Heart right ventricle (tissue), 16 donors: ENCODE data around the gene ZNHIT1. TPM values are rescaled to one million over a fixed set of nuclear protein-coding genes. Genes with fewer than 3 reads are reported as not detected.

Experiments used
- ATAC-seq, 8 donors: fragments of 200-7000 bp; cut with Tn5 transposase; one replicate each; pipeline ENCODE4 v1.9.1; 2020; ENCODE audit warnings: mild to moderate bottlenecking in 8 of 8, moderate library complexity in 8 of 8, moderate number of reproducible peaks in 1 of 8
- DNase-seq, 2 donors: peaks; one replicate each; pipeline ENCODE4 v3.0.0-alpha.2; 2020
- H3K27ac ChIP-seq, 10 donors: fragments of 200-600 bp; sonication (generic) in 2 of 10; one replicate each; pipeline versions ENCODE4 v1.5.0 to v1.8.0; 2020 to 2022; ENCODE audit warnings: mild to moderate bottlenecking in 3 of 10
- H3K27me3 ChIP-seq, 7 donors: fragments of 200-600 bp; one replicate each; pipeline ENCODE4 v1.8.0; 2021 to 2022; ENCODE audit warnings: mild to moderate bottlenecking in 2 of 7
- H3K36me3 ChIP-seq, 9 donors: fragments of 200-600 bp; sonication (generic) in 1 of 9; one replicate each; pipeline versions ENCODE4 v1.5.0 to v1.8.0; 2020 to 2022; ENCODE audit warnings: mild to moderate bottlenecking in 2 of 9
- H3K4me1 ChIP-seq, 9 donors: fragments of 200-600 bp; sonication (generic) in 1 of 9; one replicate each; pipeline versions ENCODE4 v1.5.0 to v1.8.0; 2020 to 2022; ENCODE audit warnings: mild to moderate bottlenecking in 4 of 9
- H3K4me3 ChIP-seq, 10 donors: fragments of 200-600 bp; sonication (generic) in 2 of 10; one replicate each; pipeline versions ENCODE4 v1.5.0 to v1.8.0; 2020 to 2022; ENCODE audit warnings: mild to moderate bottlenecking in 7 of 10, moderate library complexity in 2 of 10
- H3K9me3 ChIP-seq, 11 donors: fragments of 200-600 bp in 10 of 11; sonication (generic) in 2 of 11; one replicate each; pipeline versions ENCODE4 v1.5.0 to v1.8.0; 2013 to 2022; ENCODE audit warnings: mild to moderate bottlenecking in 2 of 11, control low read depth in 1 of 11, moderate library complexity in 1 of 11
- CTCF ChIP-seq, 9 donors: fragments of 200-600 bp; sonication (generic) in 2 of 9; IDR thresholded peaks; one replicate each; pipeline versions ENCODE4 v1.5.0 to v1.8.0; 2021 to 2022; ENCODE audit warnings: antibody characterized with exemption in 9 of 9, mild to moderate bottlenecking in 5 of 9, moderate library complexity in 1 of 9
- WGBS, 2 donors: extraction: QIAGEN DNeasy Blood & Tissue Kit; methylation state at CpG; one replicate each; pipeline ENCODE4 v1.1.7; 2013; ENCODE audit warnings: inconsistent platforms in 1 of 2; 5-methylcytosine and 5-hydroxymethylcytosine counted together
- intact Hi-C, 10 donors: fragments of 100-400 bp; cut with DNase I; formaldehyde crosslinking; loops; one replicate each; pipeline versions ENCODE4 v1.11.1 to v1.14.2; 2022
- polyA plus RNA-seq, 2 donors: library from polyadenylated mRNA; stranded (reverse); fragments of 200-250 nt; gene quantifications; one replicate each; pipeline ENCODE4 v1.2.3, GENCODE V29; 2013
- total RNA-seq, 10 donors: library from RNA; stranded (reverse); fragmentation: NEBNext Ultra II Directional in 3 of 10; extraction: Animal tissue kit (Norgen Biotek cat#: 25700) in 3 of 10; gene quantifications; one replicate each; pipeline versions ENCODE4 v1.2.1 to v1.2.4, GENCODE V29; 2021 to 2023
- donor health status: Arrhythmogenic right ventricular cardiomyopathy.
- donor health status: ischemic (EF 13 %, LVEDD 7.1; RV severe dilation, severe dysfunction).
- donor health status: healthy with polysubstance abuse.
- donor health status: DM: no; HTN: yes; CAD: no.
- donor health status: DM: no; HTN: no; CAD: no.
- donor health status: ischemic (EF 25% LVEDD 6.9; RV normal size, moderate dysfunction).
- donor health status: ischemic (EF 25% LVEDD 5.7; RV mildly dilated, moderate dysfunction).
- donor health status: healthy.
- donor health status: DM: yes; HTN: yes; CAD: no.
- donor health status: Ischemic cardiomyopathy.
- donor health status: ischemic (EF 35%, LVEDD 5.7; RV mildly dilated, moderate dysfunction).
- donor health status: nonischemic (EF 11% LVEDD 7.7; RV severe dilation, severe dysfunction).
- donor health status: DM: yes; HTN: yes; CAD: no.
- donor health status: PGD.
- donor health status: ischemic (EF 29% LVEDD 5.4; RV normal size, mild dysfunction).
- donor health status: nonischemic (EF 23%, LVEDD 6.1; RV moderate dilation, normal function).

Gene ZNHIT1
- total and polyA plus RNA-seq, 12 donors, result 45.4 to 194 (median 52.6) TPM

DNA sequence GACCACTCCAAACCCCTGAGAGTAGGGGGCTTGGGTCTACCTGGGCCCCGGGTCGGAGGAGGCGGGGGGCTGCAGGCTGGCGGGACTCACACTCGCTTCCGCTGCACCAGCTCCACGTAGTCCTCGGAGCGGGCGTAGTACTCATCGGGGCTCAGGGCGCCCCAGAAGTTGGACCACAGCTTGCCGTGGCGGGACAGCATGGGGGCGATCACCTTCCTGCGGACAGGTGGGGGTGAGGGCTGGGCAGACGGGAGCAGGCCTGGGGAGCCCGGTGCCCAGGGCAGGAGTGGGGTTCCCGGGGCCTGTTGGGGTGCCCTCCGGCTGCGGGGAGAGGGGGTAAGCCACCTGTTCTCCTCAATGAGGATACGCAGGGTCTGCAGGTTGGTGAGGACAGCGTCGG lies 6.5 kb upstream of the ZNHIT1 start:
- Histone ChIP-seq H3K36me3 (peaks cover 0 to 96% (median 23%) of the 10 kb centered on the region in 9 donors), H3K9me3 (no peaks in the 10 kb centered on the region), H3K27ac (no peak overlapping the region), H3K4me1 (peaks cover 0 to 17% (median 10%) of the 10 kb centered on the region in 9 donors), H3K4me3 (no peak overlapping the region), H3K27me3 (no peaks in the 10 kb centered on the region)
- 96 to 97% methylated on average over 24 of the region's 24 CpGs for WGBS, 2 donors
- intact Hi-C loops, result no loop called here
- no peak for TF ChIP-seq CTCF (IDR thresholded peaks at IDR 0.05)
- no peak for DNase-seq
- no peak for ATAC-seq

DNA sequence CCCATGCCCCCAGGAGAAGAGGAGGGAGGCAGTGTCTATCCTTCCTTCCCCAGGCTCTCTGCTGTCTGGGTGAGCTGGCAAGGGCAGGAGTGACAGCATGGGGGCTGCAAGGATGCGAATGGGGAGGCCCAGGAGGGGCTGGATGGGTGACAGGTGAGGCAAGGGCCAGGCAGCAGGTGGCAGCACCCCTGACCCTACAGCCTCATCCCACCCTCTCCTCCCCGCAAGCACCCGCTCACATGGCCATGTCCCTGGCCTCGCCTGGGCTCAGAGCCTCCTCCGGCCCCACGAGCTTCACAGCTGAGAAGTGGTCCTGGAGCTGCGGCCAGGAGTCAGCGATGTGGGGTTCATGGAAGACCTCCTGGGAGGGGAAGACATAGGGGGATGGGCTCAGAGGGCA lies 6.0 kb upstream of the ZNHIT1 start:
- ATAC-seq (no peak), DNase-seq (no peak)
- Histone ChIP-seq H3K4me3 (no peak overlapping the region), H3K4me1 (peaks cover 0 to 22% (median 15%) of the 10 kb centered on the region in 9 donors), H3K27me3 (no peaks in the 10 kb centered on the region), H3K27ac (no peak overlapping the region), H3K9me3 (no peaks in the 10 kb centered on the region), H3K36me3 (peaks cover 0 to 91% (median 23%) of the 10 kb centered on the region in 9 donors)
- no peak for TF ChIP-seq CTCF (IDR thresholded peaks at IDR 0.05)
- WGBS, 2 donors, result 94% methylated on average over 8 of the region's 8 CpGs
- intact Hi-C loops, result no loop called here

DNA sequence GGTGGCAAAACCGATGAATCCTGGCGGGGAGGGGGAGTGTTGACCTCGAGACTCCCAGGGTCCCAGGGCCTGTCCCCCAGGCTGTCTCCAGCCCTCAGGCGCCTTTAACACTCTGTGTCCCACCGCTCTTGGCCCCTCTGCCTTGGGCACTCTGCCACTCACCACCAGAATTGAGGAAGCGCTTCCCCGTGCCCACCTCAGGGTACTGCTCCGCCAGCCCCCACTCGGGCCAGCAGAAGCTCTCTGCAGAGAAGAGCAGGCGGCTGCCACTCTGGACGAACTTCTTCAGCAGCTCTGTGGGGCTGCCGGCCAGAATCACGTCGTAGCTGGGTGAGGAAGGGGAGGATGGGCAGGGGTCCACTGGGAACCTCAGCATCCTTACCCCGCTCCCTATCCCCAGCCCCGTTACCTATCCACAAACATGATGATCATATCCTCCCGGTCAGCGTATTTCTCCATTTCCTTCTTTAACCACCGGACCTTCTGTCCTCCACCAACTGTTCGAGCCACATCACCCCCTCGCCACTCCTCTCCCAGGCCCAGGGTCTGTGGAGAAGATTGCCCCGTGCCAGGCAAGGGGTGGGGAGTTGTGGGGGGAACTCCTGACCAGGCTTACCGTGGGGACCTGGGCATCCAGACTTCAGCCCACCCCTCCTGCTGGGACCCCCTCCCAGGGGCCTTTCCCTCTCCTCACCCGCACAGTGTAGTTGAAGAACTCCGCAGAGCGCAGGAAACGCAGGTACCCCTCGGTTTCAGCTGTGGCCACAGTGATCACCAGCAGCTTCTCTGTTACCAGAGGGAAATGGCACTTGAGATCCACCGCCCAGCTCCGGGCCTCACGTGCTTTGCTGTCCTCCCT lies 1.7 kb upstream of the ZNHIT1 start:
- DNase-seq, result no peak
- peaks cover 0 to 48% (median 39%) of the 10 kb centered on the region in 9 donors for H3K4me1 ChIP-seq
- no peak for TF ChIP-seq CTCF (IDR thresholded peaks at IDR 0.05)
- no peak for ATAC-seq
- intact Hi-C loops, result loop anchor here in 5 of 10 donors (2.0 kb wide), 1 partner anchor 29 kb away; the partner anchor contains the start of gene FIS1 (in 5 of the 5)
- H3K27me3 ChIP-seq, result no peaks in the 10 kb centered on the region
- peaks cover 0 to 52% (median 9%) of the 10 kb centered on the region in 9 donors for H3K36me3 ChIP-seq
- peak overlapping the region; percentile 60 to 98 (median 88) for H3K4me3 ChIP-seq
- WGBS, 2 donors, result 63 to 64% methylated on average over 31 of the region's 31 CpGs
- no peaks in the 10 kb centered on the region for H3K9me3 ChIP-seq
- peak overlapping the region in 8 of 10 donors; percentile 88 to 99 (median 94) for H3K27ac ChIP-seq

DNA sequence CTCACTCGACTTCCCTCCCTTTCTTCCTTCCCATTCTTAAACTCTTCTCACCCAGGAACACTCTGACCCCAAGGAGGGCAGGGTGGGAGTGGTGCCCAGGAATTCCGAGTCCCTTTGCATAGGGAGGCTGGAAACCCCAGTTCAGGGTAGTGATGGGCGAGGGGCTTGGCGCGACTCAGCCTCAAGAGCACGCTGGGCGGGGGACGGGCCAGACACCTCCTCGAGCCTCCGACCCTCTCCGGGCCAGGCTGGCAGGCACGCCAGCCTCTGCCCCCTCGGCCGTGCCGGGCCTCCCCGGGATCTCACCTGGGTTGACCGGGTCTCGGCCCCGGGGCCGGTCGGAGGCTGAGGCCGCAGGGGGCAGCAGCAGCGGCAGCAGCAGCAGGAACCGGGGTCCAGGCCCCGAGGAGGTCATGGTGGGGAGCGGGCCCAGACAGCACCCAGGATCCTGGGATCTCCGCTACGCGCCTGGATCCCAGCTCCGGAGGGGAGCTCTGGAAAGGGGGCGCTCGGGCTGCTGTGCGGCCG lies 1.0 kb upstream of the ZNHIT1 start:
- intact Hi-C loops, result loop anchor here in 6 of 10 donors (1.0 to 2.0 kb wide), 2 partner anchors 27 to 28 kb away; partner anchors contain the start of gene FIS1 (in 5 of the 6)
- no peak for DNase-seq

More for the DNA sequence above, 1.0 kb upstream of the ZNHIT1 start:
- no peak for TF ChIP-seq CTCF (IDR thresholded peaks at IDR 0.05)
- Histone ChIP-seq H3K4me1 (peaks cover 0 to 48% (median 40%) of the 10 kb centered on the region in 9 donors), H3K9me3 (no peaks in the 10 kb centered on the region), H3K27me3 (no peaks in the 10 kb centered on the region), H3K4me3 (peak overlapping the region; percentile 60 to 98 (median 88)), H3K27ac (peak overlapping the region; percentile 49 to 99 (median 94)), H3K36me3 (peaks cover 0 to 50% (median 4%) of the 10 kb centered on the region in 9 donors)
- WGBS, 2 donors, result 1% methylated on average over 34 of the region's 34 CpGs
- ATAC-seq, result peak in 5 of 8 donors; percentile 0 to 28 (median 3)
